HG02970 (cell line): ENCODE results near the gene TTYH2.
"Not testable (repeated sequence)": the region's sequence is repeated elsewhere in the genome, so short reads cannot be mapped to it uniquely, and the experiment has no call there.

Experiments
- ATAC-seq: cut with Tn5 transposase; IDR thresholded peaks from one replicate; pipeline ENCODE4 v1.9.1; 2021; ENCODE audit warnings: mild to moderate bottlenecking, moderate library complexity, moderate number of reproducible peaks; ENCODE audit not compliant: unreplicated experiment, low FRiP score

TTYH2 gene

GRCh38 chr17:74280093-74280513, 66.7 kb downstream of the TTYH2 start:
- no peak for ATAC-seq

- ATAC-seq = no peak
Observed at GRCh38 chr17:74281799-74282198, 68.4 kb downstream of the TTYH2 start.

- ATAC-seq = not testable (repeated sequence)
Observed at GRCh38 chr17:74282274-74282586, 68.9 kb downstream of the TTYH2 start.

- no peak for ATAC-seq
Observed at GRCh38 chr17:74282587-74283370, 69.4 kb downstream of the TTYH2 start.

- ATAC-seq = no peak
Observed at GRCh38 chr17:74283371-74283673, 70.0 kb downstream of the TTYH2 start.

- ATAC-seq = no peak
Observed at GRCh38 chr17:74287031-74287602, 73.7 kb downstream of the TTYH2 start.

- ATAC-seq = no peak
Observed at GRCh38 chr17:74288785-74289184, 75.4 kb downstream of the TTYH2 start.

DNA sequence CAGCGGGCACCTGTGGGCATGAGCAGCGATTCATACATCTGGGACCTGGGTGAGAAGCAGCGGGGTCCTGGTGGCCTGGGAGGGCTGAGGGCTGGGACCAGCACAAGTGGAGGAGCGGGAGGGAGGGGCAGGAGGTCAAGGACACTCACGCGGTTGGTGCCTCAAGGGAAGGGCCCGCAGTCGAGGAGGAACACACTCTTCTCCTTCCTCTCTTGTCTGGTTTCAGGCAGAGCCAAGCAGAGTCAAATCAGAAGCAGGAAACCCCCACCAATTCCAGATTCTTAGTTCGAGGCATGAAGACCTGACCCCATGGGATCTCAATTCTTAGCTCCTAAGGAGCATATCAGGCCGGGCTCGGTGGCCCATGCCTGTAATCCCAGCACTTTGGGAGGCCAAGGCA, 76.3 kb downstream of the TTYH2 start:
- no peak for ATAC-seq

DNA sequence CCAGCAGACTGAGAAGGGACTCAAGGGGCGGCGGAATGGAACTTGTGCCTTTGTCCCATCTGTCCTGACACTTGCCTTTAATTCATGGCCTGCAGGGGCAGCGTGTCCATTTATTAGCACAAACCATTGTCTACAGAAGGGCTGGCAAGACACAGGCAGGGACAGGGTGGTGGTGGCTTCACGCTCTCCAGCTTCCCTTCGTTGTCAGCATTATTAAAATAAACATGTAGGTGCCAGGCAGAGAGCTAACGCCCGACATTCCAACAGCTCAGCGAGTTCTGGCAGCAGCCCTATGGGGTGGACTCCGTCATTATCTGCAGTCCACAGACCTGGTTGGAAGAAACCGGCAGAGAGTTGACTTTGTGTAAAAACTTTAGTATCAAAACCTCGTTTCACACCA, 77.0 kb downstream of the TTYH2 start:
- ATAC-seq = no peak

DNA sequence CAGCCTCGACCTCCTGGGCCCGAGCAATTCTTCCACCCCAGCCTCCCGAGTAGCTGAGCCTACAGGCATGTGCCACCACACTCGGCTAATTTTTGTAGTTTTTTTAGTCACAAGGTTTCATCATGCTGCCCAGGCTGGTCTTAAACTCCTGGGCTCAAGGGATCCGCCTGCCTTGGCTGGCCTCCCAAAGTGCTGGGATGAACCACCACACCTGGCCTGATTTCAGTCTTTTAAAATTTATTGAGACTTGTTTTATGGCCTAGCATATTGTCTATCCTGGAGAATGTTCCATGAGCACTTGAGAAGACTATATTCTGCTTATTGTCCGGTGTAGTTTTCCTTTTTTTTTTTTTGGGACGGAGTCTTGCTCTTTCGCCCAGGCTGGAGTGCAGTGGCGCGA, 79.1 kb downstream of the TTYH2 start:
- no peak for ATAC-seq

DNA sequence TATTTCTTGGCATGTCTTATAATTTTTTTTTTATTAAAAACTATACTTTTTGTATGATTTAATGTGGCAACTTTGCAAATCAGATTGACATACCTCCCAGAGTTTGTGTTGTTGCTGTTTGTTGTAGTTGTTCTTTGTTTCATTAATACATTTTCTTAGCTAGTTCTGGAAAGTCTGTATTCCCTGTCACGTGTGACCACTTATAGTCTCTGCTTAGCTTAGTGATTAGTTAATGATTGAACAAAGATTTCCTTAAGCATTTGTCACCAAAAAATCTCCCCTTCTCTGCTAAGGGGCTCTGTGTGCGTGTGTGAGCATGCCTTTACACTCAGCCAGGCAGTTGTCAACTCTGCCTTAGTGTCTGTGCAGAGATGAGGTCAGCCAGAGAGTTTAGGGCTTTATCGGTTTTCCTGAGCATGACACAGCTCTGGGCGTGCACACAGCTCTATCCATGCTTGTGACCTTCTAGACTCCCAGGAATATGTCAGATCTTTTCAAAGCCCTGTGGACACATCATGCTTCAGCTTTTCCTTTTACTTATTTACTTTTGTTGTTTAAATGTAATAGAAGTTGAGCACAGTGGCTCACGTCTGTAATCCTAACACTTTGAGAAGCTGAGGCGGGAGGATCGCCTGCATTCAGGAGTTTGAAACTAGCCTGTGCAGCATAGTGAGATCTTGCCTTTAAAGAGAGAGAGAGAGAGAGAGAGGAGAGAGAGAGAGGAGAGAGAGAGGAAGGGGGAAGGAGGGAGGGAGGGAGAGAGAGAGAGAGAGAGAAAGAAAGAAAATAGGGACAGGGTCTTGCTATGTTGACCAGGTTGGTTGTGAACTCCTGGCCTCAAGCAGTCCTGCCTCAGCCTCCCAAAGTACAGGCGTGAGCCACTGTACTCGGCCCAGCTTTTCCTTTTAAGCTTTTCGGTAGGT, 82.5 kb downstream of the TTYH2 start:
- no peak for ATAC-seq

GRCh38 chr17:74296548-74296936, 83.2 kb downstream of the TTYH2 start:
- no peak for ATAC-seq

GRCh38 chr17:74297941-74298340, 84.6 kb downstream of the TTYH2 start:
- ATAC-seq = no peak

GRCh38 chr17:74298778-74299177, 85.4 kb downstream of the TTYH2 start:
- no peak for ATAC-seq

DNA sequence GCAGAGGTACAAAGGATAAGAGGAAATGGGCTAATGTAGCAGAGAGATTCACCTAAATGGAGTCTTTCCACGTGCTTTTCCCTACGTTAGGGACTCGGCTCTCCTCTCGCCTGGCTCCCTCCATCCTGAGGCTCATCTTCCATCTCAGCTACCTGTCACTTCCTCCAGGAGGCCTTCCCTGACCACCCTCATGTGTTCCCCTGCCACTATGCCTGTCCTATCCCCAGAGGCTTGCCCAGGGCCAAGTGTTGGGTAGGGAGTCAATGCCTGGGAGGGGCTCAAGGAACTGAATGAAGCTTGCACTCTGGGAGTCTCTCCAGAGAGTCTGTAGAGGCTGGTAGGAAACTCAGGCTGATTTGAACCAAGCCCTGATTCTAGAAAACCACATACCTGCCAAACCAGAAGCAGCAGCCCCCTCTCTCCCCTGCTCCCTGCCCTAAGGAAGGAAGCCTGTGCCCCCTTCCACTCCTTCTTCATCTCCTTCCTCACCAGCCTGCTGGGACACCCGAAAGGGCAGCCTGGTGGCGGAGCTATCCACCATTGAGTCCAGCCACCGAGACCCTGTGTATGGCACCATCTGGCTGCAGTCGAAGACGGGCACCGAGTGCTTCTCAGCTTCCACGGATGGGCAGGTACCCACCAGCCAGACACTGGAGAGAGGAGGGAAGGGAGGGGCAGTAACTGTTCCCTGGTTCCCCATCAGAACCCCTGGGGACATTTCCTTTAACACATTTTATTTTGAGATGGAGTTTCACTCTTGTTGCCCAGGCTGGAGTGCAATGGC, 86.0 kb downstream of the TTYH2 start:
- ATAC-seq = no peak

DNA sequence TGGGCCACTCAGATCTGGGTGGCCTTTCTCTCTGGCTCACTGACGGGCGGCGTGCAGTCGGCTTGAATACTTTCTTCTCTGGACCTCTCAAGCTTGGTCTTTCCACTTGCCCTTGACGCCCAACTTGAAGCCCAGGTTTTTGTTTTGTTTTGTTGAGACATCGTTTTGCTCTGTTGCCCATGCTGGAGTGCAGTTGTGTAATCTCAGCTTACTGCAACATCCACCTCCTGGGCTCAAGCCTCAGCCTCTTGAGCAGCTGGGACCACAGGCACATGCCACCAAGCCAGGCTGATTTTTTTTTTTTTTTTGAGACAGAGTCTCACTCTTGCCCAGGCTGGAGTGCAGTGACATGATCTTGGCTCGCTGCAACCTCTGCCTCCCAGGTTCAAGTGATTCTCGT, 89.9 kb downstream of the TTYH2 start:
- no peak for ATAC-seq

DNA sequence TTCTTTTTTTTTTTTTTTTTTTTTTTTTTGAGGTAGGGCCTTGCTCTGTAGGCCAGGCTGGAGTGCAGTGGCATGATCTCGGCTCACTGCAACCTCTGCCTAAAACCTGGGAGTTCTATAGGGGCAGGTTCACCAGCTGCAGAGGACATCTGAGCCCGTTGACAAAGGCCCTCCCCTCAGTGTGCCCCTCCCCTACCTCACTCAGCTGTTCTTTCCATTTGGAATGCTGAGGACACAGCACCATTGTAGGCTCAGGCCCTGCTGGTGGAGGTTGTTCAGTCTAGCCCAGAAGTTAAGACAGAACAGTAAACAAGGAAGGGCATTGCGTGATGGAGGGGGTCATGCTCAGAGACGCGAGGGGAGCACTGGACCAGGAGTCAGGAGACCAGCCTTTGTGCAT, 90.8 kb downstream of the TTYH2 start:
- ATAC-seq = no peak

- ATAC-seq = no peak
Observed at GRCh38 chr17:74305865-74306654, 92.7 kb downstream of the TTYH2 start.

- no peak for ATAC-seq
Observed at GRCh38 chr17:74307984-74308773, 94.8 kb downstream of the TTYH2 start.
